Calu3 (cell line): ENCODE results near the gene KRTAP10-1. TPM values are rescaled to one million over a fixed set of nuclear protein-coding genes. Genes with fewer than 3 reads are reported as not detected.

Experiments
- BruUV-seq: library from RNA; stranded (reverse); fragments of 400-500 nt; replicated peaks from 2 replicates; lab custom pipeline; 2021; lab: Mats Ljungman, UMichigan
- CTCF ChIA-PET: fragments of 300-600 bp; sonication (Branson Sonifier 250); formaldehyde crosslinking; loops from one replicate; lab custom pipeline; 2022; ENCODE audit warnings: antibody characterized with exemption; lab: Charles Lee
- DNase-seq: peaks from one replicate; pipeline ENCODE4 v3.0.0; 2022
- H3K27ac Mint-ChIP-seq: one replicate; pipeline ENCODE4 v1.8.0; 2022; ENCODE audit warnings: mixed read lengths; ENCODE audit not compliant: unreplicated experiment
- H3K27me3 Mint-ChIP-seq: one replicate; pipeline ENCODE4 v1.8.0; 2022; ENCODE audit warnings: mixed read lengths; ENCODE audit not compliant: unreplicated experiment
- H3K36me3 Mint-ChIP-seq: one replicate; pipeline ENCODE4 v1.8.0; 2022; ENCODE audit warnings: mild to moderate bottlenecking, moderate library complexity, mixed read lengths; ENCODE audit not compliant: insufficient read depth, unreplicated experiment
- H3K4me1 Mint-ChIP-seq: one replicate; pipeline ENCODE4 v1.8.0; 2022; ENCODE audit warnings: mild to moderate bottlenecking, low read depth, mixed read lengths; ENCODE audit not compliant: unreplicated experiment
- H3K4me3 Mint-ChIP-seq: one replicate; pipeline ENCODE4 v1.8.0; 2022; ENCODE audit warnings: mild to moderate bottlenecking, low read depth, moderate library complexity, mixed read lengths; ENCODE audit not compliant: unreplicated experiment
- H3K9me3 Mint-ChIP-seq: one replicate; pipeline ENCODE4 v1.8.0; 2022; ENCODE audit warnings: low read depth, mixed read lengths; ENCODE audit not compliant: unreplicated experiment
- CTCF ChIP-seq: fragments of 200-600 bp; IDR thresholded peaks from one replicate; pipeline ENCODE4 v1.8.0; 2022; ENCODE audit warnings: antibody characterized with exemption; ENCODE audit not compliant: unreplicated experiment
- intact Hi-C: fragments of 100-400 bp; cut with micrococcal nuclease; formaldehyde crosslinking; loops from one replicate; pipeline ENCODE4 v1.10.0; 2022; ENCODE audit not compliant: unreplicated experiment
- total RNA-seq: library from RNA; stranded (reverse); gene quantifications from 2 replicates; pipeline ENCODE4 v1.2.3, GENCODE V29; 2022

Gene KRTAP10-1
- total RNA-seq, 1 experiment from 2014 or later = not detected

DNA sequence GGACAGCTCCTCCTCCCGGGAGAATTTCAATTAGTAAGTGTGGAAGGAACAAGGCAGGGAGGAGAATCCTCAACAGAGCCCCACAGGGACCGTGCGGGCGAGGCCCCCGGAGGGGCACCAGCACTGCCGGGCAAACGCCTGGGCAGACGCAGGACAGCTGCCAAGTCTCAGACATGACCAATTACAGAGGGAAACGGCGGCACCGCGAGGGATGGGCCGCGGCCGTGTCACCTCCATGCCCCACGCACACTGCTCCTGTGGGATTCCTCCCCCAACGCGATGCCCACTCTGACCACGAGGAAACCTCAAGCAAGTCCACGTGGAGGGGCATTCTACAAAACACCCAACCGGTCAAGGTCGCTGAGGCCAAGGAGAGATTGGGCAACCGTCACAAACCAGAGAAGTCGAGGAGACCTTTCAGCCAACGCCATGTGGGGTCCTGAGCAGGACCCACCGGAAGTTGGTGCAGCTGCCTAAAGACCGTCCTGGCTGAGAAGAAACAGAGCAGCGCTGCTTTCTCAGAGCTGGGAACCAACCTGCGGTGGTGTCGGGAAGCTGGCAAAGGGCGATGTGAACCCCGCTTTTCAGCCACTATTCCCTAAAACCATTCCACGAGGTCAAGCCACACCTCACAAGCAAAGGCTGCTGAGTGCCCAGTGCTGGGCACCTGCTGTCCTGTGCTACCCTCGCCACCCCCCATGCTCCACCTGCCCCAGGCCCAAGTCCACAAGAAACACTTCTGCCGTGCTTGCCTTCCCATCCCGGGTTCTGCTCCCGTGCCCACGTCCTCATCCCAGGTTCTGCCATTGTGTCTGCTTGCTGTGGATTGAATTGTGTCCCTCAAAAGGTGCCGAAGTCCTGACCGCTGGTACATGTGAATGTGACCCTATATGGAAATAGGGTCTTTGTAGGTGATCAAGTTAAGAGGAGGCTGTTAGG, 32.1 kb upstream of the KRTAP10-1 start:
- H3K27ac Mint-ChIP-seq = no peak overlapping the region
- no TSS peak for BruUV-seq
- peaks cover 83% of the 10 kb centered on the region for H3K27me3 Mint-ChIP-seq

DNA sequence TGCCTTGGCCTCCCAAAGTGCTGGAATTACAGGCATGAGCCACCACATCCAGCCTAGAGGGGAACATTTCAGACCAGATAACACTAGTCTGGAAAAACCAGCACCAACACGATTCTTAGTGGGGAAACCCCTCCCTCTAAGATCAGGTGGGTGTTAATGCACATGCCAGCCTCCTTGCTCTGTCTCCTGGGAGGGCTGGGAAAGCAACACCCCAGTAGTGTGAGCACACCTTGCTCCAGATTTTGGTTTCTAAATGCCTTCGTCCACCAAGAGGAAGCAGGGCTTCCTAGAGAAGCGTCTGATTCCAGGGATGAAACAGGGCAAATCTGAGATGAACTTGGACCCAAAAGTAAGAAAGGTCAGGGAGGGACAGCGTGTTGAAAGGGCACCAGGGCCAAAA, 31.3 kb upstream of the KRTAP10-1 start:
- no peak overlapping the region for H3K4me3 Mint-ChIP-seq
- H3K36me3 Mint-ChIP-seq = peaks cover 8% of the 10 kb centered on the region
- no peak for TF ChIP-seq CTCF
- H3K27me3 Mint-ChIP-seq = peaks cover 83% of the 10 kb centered on the region
- CTCF ChIA-PET = interaction anchor here (0.5 kb wide), 1 partner anchor 36 kb away, joined by 3 read pairs; no protein-coding TSS in a partner anchor
- BruUV-seq = no TSS peak
- intact Hi-C loops = no loop called here
- peaks cover 12% of the 10 kb centered on the region for H3K4me1 Mint-ChIP-seq
- H3K9me3 Mint-ChIP-seq = peaks cover 6% of the 10 kb centered on the region
- DNase-seq = no peak
- no peak overlapping the region for H3K27ac Mint-ChIP-seq

More for the DNA sequence above, 32.1 kb upstream of the KRTAP10-1 start:
- TF ChIP-seq CTCF = no peak
- DNase-seq = no peak
- intact Hi-C loops = no loop called here
- CTCF ChIA-PET = no interaction called here
- no peak overlapping the region for H3K4me3 Mint-ChIP-seq
- peaks cover 12% of the 10 kb centered on the region for H3K4me1 Mint-ChIP-seq
- H3K36me3 Mint-ChIP-seq = peaks cover 8% of the 10 kb centered on the region
- H3K9me3 Mint-ChIP-seq = peaks cover 6% of the 10 kb centered on the region

GRCh38 chr21:44569861-44570517, 30.0 kb upstream of the KRTAP10-1 start:
- no peak for DNase-seq
- intact Hi-C loops = no loop called here
- peaks cover 76% of the 10 kb centered on the region for H3K27me3 Mint-ChIP-seq
- H3K27ac Mint-ChIP-seq = no peak overlapping the region
- BruUV-seq = no TSS peak
- CTCF ChIA-PET = no interaction called here
- no peak for TF ChIP-seq CTCF
- peaks cover 7% of the 10 kb centered on the region for H3K36me3 Mint-ChIP-seq
- H3K4me3 Mint-ChIP-seq = no peak overlapping the region
- peaks cover 6% of the 10 kb centered on the region for H3K9me3 Mint-ChIP-seq
- peaks cover 9% of the 10 kb centered on the region for H3K4me1 Mint-ChIP-seq

DNA sequence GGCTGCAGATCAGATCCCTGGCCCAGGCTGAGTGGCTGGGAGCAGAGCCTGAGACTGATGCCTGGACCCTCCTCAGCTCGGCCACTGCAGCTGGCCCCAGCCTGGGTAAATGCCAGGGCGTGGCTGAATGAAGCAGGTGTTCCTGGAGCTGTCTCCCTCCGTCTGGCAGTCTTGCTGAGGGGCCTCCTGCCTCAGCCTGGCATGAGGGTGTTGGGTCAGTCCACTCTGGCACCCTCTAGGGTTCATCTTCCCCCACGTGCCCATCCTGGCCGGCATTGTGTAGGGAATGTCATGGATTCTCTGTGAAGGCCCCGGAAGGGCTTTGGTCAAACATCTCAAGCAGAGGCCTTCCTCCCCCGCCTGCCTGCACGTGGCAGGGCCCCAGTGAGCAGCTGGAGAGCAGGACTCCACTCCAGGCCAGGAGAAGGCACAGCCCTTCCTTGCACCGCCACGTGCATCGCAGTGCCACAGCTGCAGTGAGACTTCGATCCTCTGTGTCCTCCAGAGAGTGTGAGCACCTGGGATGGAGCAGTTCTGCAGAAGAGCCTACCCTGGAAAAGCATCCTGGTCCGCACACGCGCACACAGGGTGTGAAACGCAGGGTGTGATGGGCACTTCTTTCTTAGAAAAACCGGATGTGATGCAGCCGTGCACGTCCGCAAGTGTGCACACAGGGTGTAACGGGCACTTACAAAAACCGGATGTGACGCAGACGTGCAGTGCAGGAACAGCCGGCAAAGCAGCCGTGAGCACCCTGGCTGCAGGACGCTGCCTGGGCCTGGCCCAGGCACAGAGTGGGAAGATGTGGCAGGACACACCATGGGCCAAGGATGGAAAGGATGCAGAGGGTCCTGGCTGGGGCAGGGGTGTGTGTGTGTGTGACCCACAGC, 28.9 kb upstream of the KRTAP10-1 start:
- no peaks in the 10 kb centered on the region for H3K4me1 Mint-ChIP-seq
- no peak for TF ChIP-seq CTCF
- intact Hi-C loops = no loop called here
- peaks cover 71% of the 10 kb centered on the region for H3K27me3 Mint-ChIP-seq
- H3K9me3 Mint-ChIP-seq = peaks cover 6% of the 10 kb centered on the region
- H3K36me3 Mint-ChIP-seq = no peaks in the 10 kb centered on the region
- CTCF ChIA-PET = no interaction called here
- H3K27ac Mint-ChIP-seq = no peak overlapping the region
- no peak overlapping the region for H3K4me3 Mint-ChIP-seq
- DNase-seq = no peak
- BruUV-seq = no TSS peak
